ENCODE measurements around the gene S100B.
A peak's percentile ranks its signal among the peaks of the same experiment; 100 is the strongest.
"Not testable (repeated sequence)": the region's sequence is repeated elsewhere in the genome, so short reads cannot be mapped to it uniquely, and the experiment has no call there.

Gene S100B

DNA sequence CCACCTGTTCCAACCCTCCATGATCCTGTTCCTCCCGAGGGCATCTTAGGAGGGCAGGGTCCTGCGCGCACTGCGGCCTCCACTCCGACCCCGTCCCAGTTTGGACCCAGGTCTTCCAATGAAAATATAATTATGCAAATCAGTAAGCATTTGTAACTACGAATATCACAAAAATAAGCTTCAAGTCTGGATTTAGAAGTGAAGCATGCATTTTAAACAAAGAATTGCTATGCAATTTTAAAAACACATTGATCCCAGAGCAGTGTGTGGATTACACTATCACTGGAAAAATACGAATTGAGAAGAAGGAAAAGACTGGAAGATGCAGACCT is 31.3 kb upstream of the S100B start:
- no peak for DNase-seq
- CTCF ChIA-PET = interaction anchor here (0.9 to 1.4 kb wide), 2 partner anchors 17 to 79 kb away, joined by 3 to 5 read pairs; no protein-coding TSS in a partner anchor
- H3K4me1 Mint-ChIP-seq = peaks cover 79% of the 10 kb centered on the region
- peak overlapping the region; percentile 98 for H3K4me3 Mint-ChIP-seq
- H3K27ac Mint-ChIP-seq = peak overlapping the region; percentile 91
- H3K27me3 Mint-ChIP-seq = no peaks in the 10 kb centered on the region
- no peaks in the 10 kb centered on the region for H3K9me3 Mint-ChIP-seq
- H3K36me3 Mint-ChIP-seq = peaks cover 32% of the 10 kb centered on the region

DNA sequence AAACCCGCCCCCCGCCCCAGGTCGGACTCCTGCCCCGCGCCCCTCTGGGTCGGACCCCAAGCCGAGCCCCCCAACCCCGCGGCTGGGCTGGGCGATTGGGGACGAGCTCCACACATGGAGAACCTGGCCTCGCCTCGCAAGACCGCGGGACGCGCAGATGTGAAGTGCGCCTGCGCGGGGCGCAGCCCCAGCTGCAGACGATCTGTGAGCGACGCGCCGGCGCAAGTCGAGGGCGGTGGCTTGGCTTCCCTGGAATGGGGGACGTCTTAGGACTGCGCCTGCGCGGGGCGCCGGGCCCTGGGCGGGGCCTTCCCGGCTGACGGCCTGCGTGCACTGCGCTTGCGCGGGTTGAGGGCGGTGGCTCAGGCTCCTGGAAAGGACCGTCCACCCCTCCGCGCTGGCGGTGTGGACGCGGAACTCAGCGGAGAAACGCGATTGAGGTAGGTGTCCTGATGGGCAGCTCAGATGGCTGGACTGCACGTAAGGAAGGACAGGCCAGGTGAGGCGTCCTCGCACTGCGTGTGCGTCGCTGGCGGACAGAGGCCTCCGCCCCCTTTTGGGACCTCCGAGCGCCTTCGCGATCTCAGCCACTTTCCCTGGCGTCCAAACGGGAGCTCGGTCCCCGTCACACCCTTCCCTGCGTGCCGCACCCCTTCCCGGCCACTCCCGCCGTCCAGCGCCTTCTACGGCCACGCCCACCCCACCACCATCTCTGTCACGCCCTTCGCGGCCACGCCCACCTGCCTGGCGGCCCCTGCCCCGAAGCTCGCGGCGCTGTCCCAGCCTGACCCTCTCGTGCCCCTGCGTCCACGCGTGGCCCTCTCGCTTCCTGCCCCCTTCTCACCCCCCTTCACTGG is 30.7 kb upstream of the S100B start, which contains the start of gene PRMT2:
Gene PRMT2, plus strand, starts transcription at position 351 of the 857 bp plus-strand sequence. CDS start 1,278 bp downstream, outside the sequence.
- peaks cover 80% of the 10 kb centered on the region for H3K4me1 Mint-ChIP-seq
- no peaks in the 10 kb centered on the region for H3K27me3 Mint-ChIP-seq
- H3K9me3 Mint-ChIP-seq = no peaks in the 10 kb centered on the region
- peak within 1 kb of the TSS; percentile 91 for H3K27ac Mint-ChIP-seq
- peak; percentile 97 for DNase-seq
- peaks cover 26% of the 10 kb centered on the region for H3K36me3 Mint-ChIP-seq
- H3K4me3 Mint-ChIP-seq = peak within 1 kb of the TSS; percentile 98
- CTCF ChIA-PET = interaction anchor here (1.4 kb wide), 1 partner anchor 16 kb away, joined by 5 read pairs; no protein-coding TSS in a partner anchor

DNA sequence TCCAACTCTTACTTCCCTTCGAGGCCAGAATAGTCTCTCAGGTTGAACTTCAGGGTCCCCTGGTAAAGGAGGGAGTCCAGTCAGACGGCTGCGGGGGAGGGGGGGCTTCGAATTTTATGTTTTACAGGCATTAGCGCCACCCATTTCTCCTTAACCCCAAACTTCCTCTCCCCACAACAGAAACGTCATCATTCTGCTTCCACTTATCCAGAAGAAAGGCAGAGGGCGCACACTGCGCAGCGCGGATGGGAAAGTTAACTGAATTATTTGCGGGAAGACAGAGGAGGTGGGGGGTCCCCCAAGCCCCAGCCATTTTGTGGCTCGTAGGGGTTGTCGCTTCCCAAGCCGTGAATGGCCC is 30.1 kb upstream of the S100B start:
- CTCF ChIA-PET = interaction anchor here (0.6 to 1.4 kb wide), 2 partner anchors 16 to 166 kb away, joined by 4 to 5 read pairs; no protein-coding TSS in a partner anchor
- Mint-ChIP-seq H3K27me3 (no peaks in the 10 kb centered on the region), H3K4me3 (peak overlapping the region; percentile 98), H3K36me3 (peaks cover 25% of the 10 kb centered on the region), H3K9me3 (no peaks in the 10 kb centered on the region), H3K27ac (peak overlapping the region; percentile 91), H3K4me1 (peaks cover 79% of the 10 kb centered on the region)
- DNase-seq = no peak

DNA sequence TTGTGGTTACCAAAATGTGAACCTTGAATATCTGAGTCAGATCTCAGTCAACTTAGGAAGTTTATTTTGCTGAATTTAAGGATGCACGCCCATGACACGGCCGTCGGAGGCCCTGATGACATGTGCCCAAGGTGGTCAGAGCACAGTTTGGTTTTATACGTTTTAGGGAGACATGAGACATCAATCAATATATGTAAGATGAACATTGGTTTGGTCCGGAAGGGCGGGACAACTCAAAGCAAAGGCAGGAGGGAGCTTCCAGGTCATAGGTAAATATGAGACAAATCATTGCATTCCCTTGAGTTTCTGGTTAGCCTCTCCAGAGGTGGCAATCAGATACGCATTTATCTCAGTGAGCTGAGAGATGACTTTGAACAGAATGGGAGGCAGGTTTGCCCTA is 29.5 kb upstream of the S100B start:
- peak overlapping the region; percentile 91 for H3K27ac Mint-ChIP-seq
- CTCF ChIA-PET = interaction anchor here (0.6 to 1.4 kb wide), 2 partner anchors 13 to 165 kb away, joined by 4 to 7 read pairs; no protein-coding TSS in a partner anchor
- H3K27me3 Mint-ChIP-seq = no peaks in the 10 kb centered on the region
- H3K36me3 Mint-ChIP-seq = peaks cover 20% of the 10 kb centered on the region
- peak overlapping the region; percentile 98 for H3K4me3 Mint-ChIP-seq
- peaks cover 74% of the 10 kb centered on the region for H3K4me1 Mint-ChIP-seq
- H3K9me3 Mint-ChIP-seq = no peaks in the 10 kb centered on the region
- DNase-seq = no peak

DNA sequence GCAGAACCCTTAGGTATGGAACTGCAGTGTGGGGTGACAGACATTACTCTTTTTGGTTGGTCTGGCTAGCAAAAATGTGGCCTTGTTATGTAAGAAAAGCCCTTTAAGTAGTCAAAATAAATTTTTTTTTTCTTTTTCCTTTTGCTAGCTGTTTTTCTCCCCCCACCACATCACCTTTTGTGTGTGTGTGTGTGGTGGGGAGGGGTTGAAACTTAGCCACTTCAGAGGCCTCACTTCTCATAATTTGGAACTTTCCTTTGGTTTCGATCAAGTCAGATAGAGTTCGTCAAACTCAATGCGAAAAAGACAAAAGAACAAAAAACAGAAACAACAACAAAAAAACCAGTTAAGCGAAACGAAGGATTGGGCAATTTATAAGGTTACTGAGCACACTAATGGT is 28.7 kb upstream of the S100B start:
- Mint-ChIP-seq H3K27ac (peak overlapping the region; percentile 91), H3K36me3 (peaks cover 14% of the 10 kb centered on the region), H3K4me3 (peak overlapping the region; percentile 98), H3K9me3 (no peaks in the 10 kb centered on the region), H3K27me3 (no peaks in the 10 kb centered on the region), H3K4me1 (peaks cover 66% of the 10 kb centered on the region)
- DNase-seq = peak; percentile 67
- CTCF ChIA-PET = interaction anchor here (1.1 to 1.4 kb wide), 2 partner anchors 12 to 165 kb away, joined by 3 to 7 read pairs; no protein-coding TSS in a partner anchor

DNA sequence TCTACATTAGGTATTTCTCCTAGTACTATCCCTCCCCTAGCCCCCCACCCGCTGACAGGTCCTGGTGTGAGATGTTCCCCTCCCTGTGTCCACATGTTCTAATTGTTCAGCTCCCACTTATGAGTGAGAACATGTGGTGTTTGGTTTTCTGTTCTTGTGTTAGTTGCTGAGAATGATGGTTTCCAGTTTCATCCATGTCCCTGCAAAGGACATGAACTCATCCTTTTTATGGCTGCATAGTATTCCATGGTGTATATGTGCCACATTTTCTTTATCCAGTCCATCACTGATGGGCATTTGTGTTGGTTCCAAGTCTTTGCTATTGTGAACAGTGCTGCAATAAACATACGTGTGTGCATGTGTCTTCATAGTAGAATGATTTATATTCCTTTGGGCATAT is 26.0 kb upstream of the S100B start:
- H3K9me3 Mint-ChIP-seq, H3K27ac Mint-ChIP-seq, H3K27me3 Mint-ChIP-seq, H3K4me3 Mint-ChIP-seq, DNase-seq, CTCF ChIA-PET: not testable (repeated sequence)
- H3K36me3 Mint-ChIP-seq = peaks cover 11% of the 10 kb centered on the region
- H3K4me1 Mint-ChIP-seq = peaks cover 63% of the 10 kb centered on the region

DNA sequence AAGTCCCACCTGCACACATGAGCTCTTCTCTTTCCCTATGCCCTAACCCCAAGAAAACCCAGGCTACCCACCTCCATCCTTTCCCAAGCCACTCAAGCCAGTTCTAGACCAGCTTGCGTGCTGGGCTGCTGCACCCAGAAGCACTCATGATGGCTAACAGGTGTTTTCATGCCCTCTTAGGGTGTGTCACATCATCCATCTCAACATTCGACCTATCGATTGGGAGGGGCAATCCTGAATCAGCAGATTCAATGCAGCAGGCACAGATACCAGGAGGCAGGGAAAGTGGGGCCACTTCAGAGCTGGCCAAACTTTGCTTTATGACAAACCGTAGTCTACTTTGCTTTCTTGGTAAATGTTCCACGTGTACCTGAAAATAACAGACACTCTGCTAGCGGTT is 24.0 kb upstream of the S100B start:
- H3K27ac Mint-ChIP-seq = no peak overlapping the region
- DNase-seq = no peak
- no peaks in the 10 kb centered on the region for H3K27me3 Mint-ChIP-seq
- peaks cover 60% of the 10 kb centered on the region for H3K4me1 Mint-ChIP-seq
- peaks cover 18% of the 10 kb centered on the region for H3K36me3 Mint-ChIP-seq
- no peak overlapping the region for H3K4me3 Mint-ChIP-seq
- peaks cover 16% of the 10 kb centered on the region for H3K9me3 Mint-ChIP-seq
- CTCF ChIA-PET = no interaction called here

DNA sequence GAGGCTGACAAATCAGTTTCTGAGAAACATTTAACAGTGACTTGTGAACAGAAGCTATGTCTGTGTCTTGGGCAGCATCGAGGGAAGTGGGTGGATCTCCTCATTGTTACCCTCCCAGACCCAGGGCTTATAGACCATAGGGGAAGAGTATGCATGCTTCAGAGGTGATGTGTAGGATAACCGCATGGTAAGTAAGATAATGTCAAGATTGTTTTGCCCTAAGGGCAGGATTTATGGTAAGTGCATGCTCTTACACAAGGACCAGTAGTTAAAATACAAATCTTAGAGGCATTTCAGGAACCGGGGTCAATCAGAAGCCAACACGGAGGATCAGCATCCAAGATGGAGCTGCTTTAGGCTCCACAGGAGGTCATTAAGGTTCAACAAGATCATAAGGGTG is 22.8 kb upstream of the S100B start:
- Mint-ChIP-seq H3K36me3 (peaks cover 18% of the 10 kb centered on the region), H3K4me1 (peaks cover 55% of the 10 kb centered on the region), H3K4me3 (no peak overlapping the region), H3K9me3 (peaks cover 16% of the 10 kb centered on the region), H3K27me3 (no peaks in the 10 kb centered on the region), H3K27ac (no peak overlapping the region)
- no peak for DNase-seq
- CTCF ChIA-PET = no interaction called here

DNA sequence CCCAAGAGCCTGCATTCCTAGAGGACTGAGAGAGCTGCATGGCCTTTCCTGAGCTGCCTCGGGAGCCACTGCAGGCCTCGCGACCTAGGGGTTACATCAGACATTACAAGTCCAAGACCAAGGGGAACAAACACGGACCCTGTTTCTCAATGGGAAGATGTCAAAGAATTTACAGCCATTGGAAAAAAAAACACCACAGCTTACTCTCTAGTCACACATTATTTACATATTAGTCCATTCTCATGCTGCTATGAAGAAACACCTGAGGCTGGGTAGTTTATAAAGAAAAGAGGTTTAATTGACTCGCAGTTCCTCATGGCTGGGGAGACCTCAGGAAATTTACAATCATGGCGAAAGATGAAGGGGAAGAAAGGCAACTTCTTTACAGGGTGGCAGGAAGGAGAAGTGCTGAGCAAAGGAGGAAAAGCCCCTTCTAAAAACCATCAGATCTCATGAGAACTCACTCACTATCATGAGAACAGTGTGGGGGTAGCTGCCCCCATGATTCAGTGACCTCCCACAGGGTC is 22.2 kb upstream of the S100B start:
- Mint-ChIP-seq H3K9me3 (peaks cover 16% of the 10 kb centered on the region), H3K4me3 (no peak overlapping the region), H3K4me1 (peaks cover 55% of the 10 kb centered on the region), H3K36me3 (peaks cover 18% of the 10 kb centered on the region), H3K27me3 (no peaks in the 10 kb centered on the region), H3K27ac (peak overlapping the region; percentile 86)
- CTCF ChIA-PET = no interaction called here
- no peak for DNase-seq

DNA sequence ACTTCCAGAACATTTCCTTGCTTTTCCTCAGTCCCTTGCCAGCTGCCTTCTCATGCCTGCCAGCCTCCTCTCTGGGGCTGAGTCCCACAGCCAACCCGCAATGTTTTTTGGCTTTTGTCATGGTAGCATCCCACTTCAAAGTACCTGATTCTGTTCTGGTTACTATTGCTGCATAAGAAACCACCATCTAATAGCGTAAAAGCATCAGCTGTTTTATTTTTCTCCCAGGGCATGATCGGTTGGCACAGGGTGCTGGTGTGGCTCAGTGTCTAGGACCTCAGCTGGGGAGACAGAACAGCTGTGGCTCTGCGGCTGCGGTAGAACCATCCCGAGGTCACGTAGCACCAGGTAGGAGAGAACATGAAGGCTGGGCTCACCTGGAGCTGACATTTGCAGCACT is 21.7 kb upstream of the S100B start:
- Mint-ChIP-seq H3K27me3 (no peaks in the 10 kb centered on the region), H3K36me3 (peaks cover 18% of the 10 kb centered on the region), H3K9me3 (peaks cover 16% of the 10 kb centered on the region), H3K4me1 (peaks cover 59% of the 10 kb centered on the region), H3K27ac (peak overlapping the region; percentile 86), H3K4me3 (no peak overlapping the region)
- CTCF ChIA-PET = no interaction called here
- peak; percentile 49 for DNase-seq

DNA sequence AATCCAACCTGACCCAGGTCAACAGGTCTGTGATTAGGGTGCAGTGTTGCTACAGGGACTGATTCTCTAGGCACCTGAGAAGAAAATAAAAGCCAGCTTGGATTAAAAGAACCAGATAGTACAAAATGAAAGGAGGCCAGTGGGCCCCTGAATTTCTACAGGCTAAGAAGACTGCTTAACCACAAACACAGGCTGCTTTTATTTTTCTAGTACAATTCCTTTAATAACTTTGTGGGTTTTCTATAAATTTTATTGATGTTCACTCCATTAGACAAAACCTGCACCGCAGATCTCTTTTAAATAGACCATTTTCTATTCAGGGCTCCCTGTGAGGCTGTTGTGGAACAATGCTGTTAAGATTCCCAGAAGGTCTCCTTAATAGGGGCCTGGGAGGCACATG is 20.9 kb upstream of the S100B start:
- H3K4me1 Mint-ChIP-seq = peaks cover 60% of the 10 kb centered on the region
- DNase-seq = no peak
- CTCF ChIA-PET = no interaction called here
- H3K9me3 Mint-ChIP-seq = peaks cover 16% of the 10 kb centered on the region
- H3K27ac Mint-ChIP-seq = no peak overlapping the region
- H3K4me3 Mint-ChIP-seq = no peak overlapping the region
- no peaks in the 10 kb centered on the region for H3K27me3 Mint-ChIP-seq
- peaks cover 18% of the 10 kb centered on the region for H3K36me3 Mint-ChIP-seq

DNA sequence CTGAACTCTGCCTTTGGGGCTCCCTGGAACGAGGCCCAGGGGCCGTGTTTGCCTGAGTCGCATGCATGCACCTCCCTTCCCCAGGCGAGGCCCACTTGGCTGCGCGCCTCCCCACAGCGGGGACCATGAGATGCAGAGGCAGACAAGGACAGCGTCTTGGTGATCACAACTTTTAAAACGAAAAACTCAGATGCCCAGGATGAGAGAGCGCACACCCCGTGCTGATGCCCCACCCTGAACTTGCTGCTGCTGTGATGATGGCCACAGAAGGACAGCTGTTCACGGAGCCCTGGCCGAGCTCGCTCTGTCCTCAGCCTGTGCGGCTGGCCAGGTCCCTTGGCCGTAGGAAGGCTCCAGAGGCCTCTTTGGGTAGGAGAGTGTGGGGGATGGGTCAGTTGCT is 19.2 kb upstream of the S100B start:
- H3K9me3 Mint-ChIP-seq = peaks cover 16% of the 10 kb centered on the region
- CTCF ChIA-PET = no interaction called here
- no peaks in the 10 kb centered on the region for H3K27me3 Mint-ChIP-seq
- H3K27ac Mint-ChIP-seq = no peak overlapping the region
- H3K4me1 Mint-ChIP-seq = peaks cover 58% of the 10 kb centered on the region
- no peak overlapping the region for H3K4me3 Mint-ChIP-seq
- DNase-seq = no peak
- H3K36me3 Mint-ChIP-seq = peaks cover 18% of the 10 kb centered on the region

DNA sequence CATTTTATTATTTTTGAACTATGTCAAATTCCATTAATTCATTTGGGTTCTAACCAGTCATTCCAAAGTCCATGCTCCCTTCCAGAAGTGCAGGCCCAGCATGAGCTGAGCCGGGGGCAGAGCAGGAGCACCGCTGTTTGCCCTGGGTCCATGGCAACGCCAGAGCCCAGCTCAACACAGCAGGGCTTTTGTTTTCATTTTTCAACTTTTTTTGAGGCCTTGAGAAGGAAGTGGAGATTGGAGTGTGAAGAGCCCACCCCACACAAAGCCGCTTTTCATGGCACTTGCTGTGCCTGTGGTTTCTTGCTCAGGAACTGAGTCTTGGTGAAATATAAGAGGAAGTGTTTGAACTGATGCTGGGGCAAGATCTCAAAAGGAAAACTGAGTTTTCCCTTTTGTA is 17.3 kb upstream of the S100B start:
- H3K9me3 Mint-ChIP-seq = peaks cover 16% of the 10 kb centered on the region
- DNase-seq = peak; percentile 71
- CTCF ChIA-PET = interaction anchor here (1.8 kb wide), 2 partner anchors 11 to 18 kb away, joined by 4 to 7 read pairs; no protein-coding TSS in a partner anchor
- no peak overlapping the region for H3K4me3 Mint-ChIP-seq
- H3K4me1 Mint-ChIP-seq = peaks cover 52% of the 10 kb centered on the region
- H3K27me3 Mint-ChIP-seq = no peaks in the 10 kb centered on the region
- H3K36me3 Mint-ChIP-seq = peaks cover 18% of the 10 kb centered on the region
- peak overlapping the region; percentile 92 for H3K27ac Mint-ChIP-seq

DNA sequence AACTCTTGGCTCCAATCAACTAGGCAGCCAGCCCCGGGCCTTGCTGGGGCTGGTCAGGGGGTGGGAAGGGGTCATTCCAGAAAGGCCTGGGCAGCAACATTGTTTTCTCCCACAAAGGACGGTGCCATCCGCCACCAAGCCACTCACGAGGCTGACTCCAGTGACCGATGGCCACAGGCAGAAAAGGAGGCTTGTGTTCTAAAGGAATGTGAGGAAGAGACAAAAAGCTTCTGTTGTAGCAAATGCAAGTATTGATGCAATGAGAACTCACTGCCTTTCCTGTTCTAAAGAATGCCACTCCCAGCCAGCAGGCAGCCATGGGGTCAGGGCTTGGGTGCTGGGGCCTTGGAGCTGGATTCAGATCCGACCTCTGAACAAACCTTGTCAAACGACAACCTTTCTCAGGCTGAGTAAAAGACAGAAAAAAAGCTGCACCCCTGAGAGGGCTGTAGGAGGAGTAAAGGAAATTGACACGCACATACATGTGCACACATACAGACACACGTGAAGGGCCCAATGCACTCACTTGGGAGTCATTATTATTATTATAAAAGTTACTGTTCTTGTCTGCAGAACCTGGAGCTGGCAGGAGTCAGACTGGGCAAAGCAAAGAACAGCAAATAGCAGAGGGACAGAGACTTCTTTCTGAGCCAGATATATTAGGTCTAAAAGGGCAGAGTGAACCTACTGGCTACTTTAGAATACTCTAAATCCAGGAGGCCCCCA is 16.7 kb upstream of the S100B start:
- no peaks in the 10 kb centered on the region for H3K27me3 Mint-ChIP-seq
- CTCF ChIA-PET = interaction anchor here (1.8 kb wide), 2 partner anchors 12 to 18 kb away, joined by 4 to 7 read pairs; no protein-coding TSS in a partner anchor
- H3K27ac Mint-ChIP-seq = peak overlapping the region; percentile 92
- no peak for DNase-seq
- no peak overlapping the region for H3K4me3 Mint-ChIP-seq
- peaks cover 46% of the 10 kb centered on the region for H3K4me1 Mint-ChIP-seq
- peaks cover 14% of the 10 kb centered on the region for H3K36me3 Mint-ChIP-seq
- H3K9me3 Mint-ChIP-seq = peaks cover 13% of the 10 kb centered on the region

Data from activated naive CD4-positive, alpha-beta T cell treated with anti-CD3 and anti-CD28 coated beads, Interleukin-2, amount 10 ng/mL, durations not matched to agents 7 days and 5 days (primary cell).